Endodermal cell (in vitro differentiated cells): ENCODE data around the gene NIFK. TPM values are rescaled to one million over a fixed set of nuclear protein-coding genes. Genes with fewer than 3 reads are reported as not detected.

Experiments used
- DNase-seq: peaks from one replicate; pipeline ENCODE4 v3.0.0-alpha.2; 2017
- H3K27ac ChIP-seq: 2 replicates; pipeline ENCODE4 v1.5.1; 2013; ENCODE audit warnings: mild to moderate bottlenecking, low read depth, low read length, moderate library complexity
- H3K27me3 ChIP-seq: 2 replicates; pipeline ENCODE4 v1.6.1; 2013; ENCODE audit warnings: mild to moderate bottlenecking, low read length, moderate library complexity; ENCODE audit not compliant: insufficient read depth, control insufficient read depth, poor library complexity, severe bottlenecking
- H3K36me3 ChIP-seq: 2 replicates; pipeline ENCODE4 v1.7.0; 2013; ENCODE audit warnings: mild to moderate bottlenecking, low read length, moderate library complexity; ENCODE audit not compliant: control insufficient read depth, insufficient read depth
- H3K4me1 ChIP-seq: one replicate; pipeline ENCODE4 v1.7.0; 2013; ENCODE audit warnings: low read length; ENCODE audit not compliant: control insufficient read depth, insufficient read depth
- H3K4me3 ChIP-seq: 2 replicates; pipeline ENCODE4 v1.5.1; 2013; ENCODE audit warnings: mild to moderate bottlenecking, low read length, moderate library complexity
- H3K9ac ChIP-seq: 2 replicates; pipeline ENCODE4 v1.6.1; 2013; ENCODE audit warnings: mild to moderate bottlenecking, low read length, moderate library complexity; ENCODE audit not compliant: poor library complexity, severe bottlenecking; ENCODE audit errors: extremely low read depth
- H3K9me3 ChIP-seq: 2 replicates; pipeline ENCODE4 v1.6.1; 2013; ENCODE audit warnings: mild to moderate bottlenecking, low read length, moderate library complexity; ENCODE audit not compliant: control insufficient read depth
- H3K27ac Mint-ChIP-seq: 2 replicates; pipeline ENCODE4 v1.8.0; 2020; ENCODE audit warnings: mixed read lengths
- H3K27me3 Mint-ChIP-seq: 2 replicates; pipeline ENCODE4 v1.8.0; 2021; ENCODE audit warnings: mild to moderate bottlenecking, mixed read lengths; ENCODE audit not compliant: insufficient read depth
- H3K36me3 Mint-ChIP-seq: 2 replicates; pipeline ENCODE4 v1.8.0; 2020; ENCODE audit warnings: low read depth, mixed read lengths
- H3K4me1 Mint-ChIP-seq: 2 replicates; pipeline ENCODE4 v1.8.0; 2020; ENCODE audit warnings: mixed read lengths
- H3K4me3 Mint-ChIP-seq: 2 replicates; pipeline ENCODE4 v1.8.0; 2020; ENCODE audit warnings: mild to moderate bottlenecking, moderate library complexity, mixed read lengths
- H3K9me3 Mint-ChIP-seq: 2 replicates; pipeline ENCODE4 v1.8.0; 2020; ENCODE audit warnings: mild to moderate bottlenecking, mixed read lengths
- WGBS, 2 experiments: methylation state at CpG; one replicate each; pipeline versions ENCODE4 v1.1.5 to v1.1.7; 2013; ENCODE audit warnings: missing lambda C conversion rate in 2 of 2, mixed read lengths in 1 of 2; ENCODE audit not compliant: insufficient coverage in 1 of 2, insufficient read length in 1 of 2; 5-methylcytosine and 5-hydroxymethylcytosine counted together
- total RNA-seq, 2 donors: library from RNA; stranded (reverse); fragmentation: NEBNext Ultra II Directional in 1 of 2; extraction: Animal tissue kit (Norgen Biotek cat#: 25700) in 1 of 2; gene quantifications; 2 replicates in 1 of 2; 3 replicates in 1 of 2; pipeline ENCODE4 v1.2.1, GENCODE V29; 2021
- TF ChIP-seq, protein P1 (sequence below): fragments of 200-600 bp; sonication (generic); conservative IDR thresholded peaks from 2 replicates; pipeline ENCODE4 v1.5.0; 2021; ENCODE audit warnings: antibody characterized with exemption, mild to moderate bottlenecking

The NIFK gene
- total RNA-seq, 2 donors from 2014 or later = 64.2 to 88.5 TPM

DNA sequence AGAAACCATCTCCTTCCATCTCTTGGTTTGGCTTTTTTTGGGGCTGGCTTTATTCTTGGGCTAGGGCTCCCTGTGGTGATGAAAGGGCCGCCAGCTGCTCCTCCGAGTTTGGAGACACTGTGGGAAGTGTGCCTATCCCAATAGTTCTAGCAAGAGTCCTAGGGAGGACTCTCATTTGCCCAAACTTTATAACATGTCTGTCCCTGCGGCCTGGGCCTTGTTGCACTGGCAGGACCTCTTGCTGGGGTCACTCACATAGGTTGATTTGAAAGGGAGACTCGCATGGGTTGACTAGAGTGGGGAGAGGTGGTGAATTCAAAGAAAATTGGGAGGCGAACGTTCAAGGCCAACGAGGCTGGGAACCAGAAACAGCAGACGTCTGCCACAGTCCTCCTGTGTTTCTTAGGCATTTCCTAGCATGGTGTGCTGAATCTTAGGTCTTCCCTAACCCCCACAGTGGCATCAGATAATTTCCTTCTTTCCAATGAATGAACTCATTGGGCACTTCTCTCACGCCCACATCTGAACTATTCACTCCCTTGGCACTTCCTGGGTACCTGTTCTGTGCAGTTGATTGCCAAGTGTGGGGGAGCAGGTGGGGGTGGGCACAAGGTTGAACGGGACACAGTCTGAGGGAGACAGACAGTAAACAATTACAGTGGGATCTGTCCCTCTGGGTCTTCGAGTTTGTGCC, 26.8 kb downstream of the NIFK start:
- Histone ChIP-seq H3K27ac (no peak overlapping the region), H3K4me3 (no peak overlapping the region), H3K36me3 (no peaks in the 10 kb centered on the region), H3K27me3 (no peaks in the 10 kb centered on the region), H3K9ac (no peak overlapping the region), H3K9me3 (no peaks in the 10 kb centered on the region), H3K4me1 (no peaks in the 10 kb centered on the region)
- DNase-seq = peak; percentile 39
- no peak overlapping the region for H3K27ac Mint-ChIP-seq
- no peaks in the 10 kb centered on the region for H3K27me3 Mint-ChIP-seq
- H3K4me1 Mint-ChIP-seq = peaks cover 8% of the 10 kb centered on the region
- 78 to 83% methylated on average over 7 to 11 of the region's 11 CpGs for WGBS, 2 experiments
- TF ChIP-seq, protein P1, sequence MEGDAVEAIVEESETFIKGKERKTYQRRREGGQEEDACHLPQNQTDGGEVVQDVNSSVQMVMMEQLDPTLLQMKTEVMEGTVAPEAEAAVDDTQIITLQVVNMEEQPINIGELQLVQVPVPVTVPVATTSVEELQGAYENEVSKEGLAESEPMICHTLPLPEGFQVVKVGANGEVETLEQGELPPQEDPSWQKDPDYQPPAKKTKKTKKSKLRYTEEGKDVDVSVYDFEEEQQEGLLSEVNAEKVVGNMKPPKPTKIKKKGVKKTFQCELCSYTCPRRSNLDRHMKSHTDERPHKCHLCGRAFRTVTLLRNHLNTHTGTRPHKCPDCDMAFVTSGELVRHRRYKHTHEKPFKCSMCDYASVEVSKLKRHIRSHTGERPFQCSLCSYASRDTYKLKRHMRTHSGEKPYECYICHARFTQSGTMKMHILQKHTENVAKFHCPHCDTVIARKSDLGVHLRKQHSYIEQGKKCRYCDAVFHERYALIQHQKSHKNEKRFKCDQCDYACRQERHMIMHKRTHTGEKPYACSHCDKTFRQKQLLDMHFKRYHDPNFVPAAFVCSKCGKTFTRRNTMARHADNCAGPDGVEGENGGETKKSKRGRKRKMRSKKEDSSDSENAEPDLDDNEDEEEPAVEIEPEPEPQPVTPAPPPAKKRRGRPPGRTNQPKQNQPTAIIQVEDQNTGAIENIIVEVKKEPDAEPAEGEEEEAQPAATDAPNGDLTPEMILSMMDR = no peak
- no peaks in the 10 kb centered on the region for H3K9me3 Mint-ChIP-seq
- H3K36me3 Mint-ChIP-seq = no peaks in the 10 kb centered on the region
- H3K4me3 Mint-ChIP-seq = no peak overlapping the region

DNA sequence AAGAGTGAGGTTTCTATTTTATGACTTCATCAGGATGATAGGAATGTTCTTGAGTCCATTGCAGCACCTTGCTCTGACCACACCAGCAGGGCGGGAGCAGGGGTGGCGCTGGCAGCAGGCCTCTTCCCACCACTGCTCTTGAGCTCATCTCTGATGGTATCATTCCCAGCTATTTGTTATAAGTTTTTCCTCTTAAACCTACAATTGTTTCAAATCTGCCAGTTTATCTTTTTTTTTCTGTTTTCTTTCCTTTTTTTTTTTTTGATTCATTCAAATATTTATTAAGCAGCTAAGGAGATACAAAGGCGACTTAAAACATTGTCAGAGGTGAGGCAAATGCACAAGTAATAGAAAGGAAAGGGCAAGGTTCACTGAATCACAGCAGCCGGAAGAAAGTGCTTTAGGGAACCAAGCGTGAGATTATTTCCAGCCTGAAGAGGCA, 28.7 kb downstream of the NIFK start:
- Histone ChIP-seq H3K27me3 (no peaks in the 10 kb centered on the region), H3K4me1 (no peaks in the 10 kb centered on the region), H3K4me3 (no peak overlapping the region), H3K9me3 (no peaks in the 10 kb centered on the region), H3K27ac (no peak overlapping the region), H3K36me3 (no peaks in the 10 kb centered on the region), H3K9ac (no peak overlapping the region)
- Mint-ChIP-seq H3K36me3 (no peaks in the 10 kb centered on the region), H3K4me3 (no peak overlapping the region), H3K4me1 (peaks cover 8% of the 10 kb centered on the region), H3K27me3 (no peaks in the 10 kb centered on the region), H3K9me3 (no peaks in the 10 kb centered on the region), H3K27ac (no peak overlapping the region)
- peak; percentile 55 for DNase-seq
- WGBS, 2 experiments = 84 to 91% methylated on average over 4 to 5 of the region's 5 CpGs
- TF ChIP-seq, protein P1 = peak; percentile 19

DNA sequence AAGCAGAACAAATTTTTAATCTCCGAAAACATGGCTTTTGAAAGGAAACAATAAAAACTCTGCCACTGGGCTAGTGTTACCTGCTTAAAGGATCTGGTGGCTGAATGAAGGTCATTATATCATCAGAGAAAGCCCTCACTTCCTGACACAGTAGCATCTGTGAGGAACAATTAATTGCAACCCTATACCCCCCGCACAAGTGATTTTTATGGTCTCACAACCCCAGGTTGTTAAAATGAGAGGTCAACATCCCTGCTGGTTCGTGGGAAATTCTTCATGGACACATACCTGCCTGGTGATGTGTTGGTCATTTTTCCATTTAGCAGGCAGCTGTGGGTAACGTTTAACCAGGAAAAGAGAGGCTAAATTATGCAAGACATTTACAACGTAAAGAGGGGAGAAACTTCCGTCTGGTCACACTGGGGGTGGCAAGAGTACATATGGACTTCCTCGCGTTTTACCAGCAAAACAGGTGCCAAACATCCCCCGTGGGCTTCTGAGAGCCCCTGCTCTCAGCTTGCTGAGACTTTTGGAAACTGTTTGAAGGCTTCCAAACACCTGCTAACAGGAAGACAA, 29.2 kb downstream of the NIFK start:
- no peak overlapping the region for H3K4me3 ChIP-seq
- H3K27ac ChIP-seq = no peak overlapping the region
- 80 to 83% methylated on average over 5 to 9 of the region's 9 CpGs for WGBS, 2 experiments

More for the DNA sequence above, 29.2 kb downstream of the NIFK start:
- H3K4me1 Mint-ChIP-seq = peaks cover 8% of the 10 kb centered on the region
- no peaks in the 10 kb centered on the region for H3K36me3 Mint-ChIP-seq
- no peaks in the 10 kb centered on the region for H3K27me3 Mint-ChIP-seq
- H3K4me1 ChIP-seq = no peaks in the 10 kb centered on the region
- H3K9me3 Mint-ChIP-seq = no peaks in the 10 kb centered on the region
- TF ChIP-seq, protein P1 = no peak
- H3K27me3 ChIP-seq = no peaks in the 10 kb centered on the region
- H3K36me3 ChIP-seq = no peaks in the 10 kb centered on the region
- H3K9ac ChIP-seq = no peak overlapping the region
- H3K4me3 Mint-ChIP-seq = no peak overlapping the region
- H3K9me3 ChIP-seq = no peaks in the 10 kb centered on the region
- no peak overlapping the region for H3K27ac Mint-ChIP-seq
- DNase-seq = no peak
